Measurements from ENCODE around the gene CEBPB.

Gene CEBPB

GRCh38 chr20:50230871-50231560, 40.4 kb downstream of the CEBPB start:
- no peaks in the 10 kb centered on the region for H3K9me3 ChIP-seq
- TF ChIP-seq, protein P1, sequence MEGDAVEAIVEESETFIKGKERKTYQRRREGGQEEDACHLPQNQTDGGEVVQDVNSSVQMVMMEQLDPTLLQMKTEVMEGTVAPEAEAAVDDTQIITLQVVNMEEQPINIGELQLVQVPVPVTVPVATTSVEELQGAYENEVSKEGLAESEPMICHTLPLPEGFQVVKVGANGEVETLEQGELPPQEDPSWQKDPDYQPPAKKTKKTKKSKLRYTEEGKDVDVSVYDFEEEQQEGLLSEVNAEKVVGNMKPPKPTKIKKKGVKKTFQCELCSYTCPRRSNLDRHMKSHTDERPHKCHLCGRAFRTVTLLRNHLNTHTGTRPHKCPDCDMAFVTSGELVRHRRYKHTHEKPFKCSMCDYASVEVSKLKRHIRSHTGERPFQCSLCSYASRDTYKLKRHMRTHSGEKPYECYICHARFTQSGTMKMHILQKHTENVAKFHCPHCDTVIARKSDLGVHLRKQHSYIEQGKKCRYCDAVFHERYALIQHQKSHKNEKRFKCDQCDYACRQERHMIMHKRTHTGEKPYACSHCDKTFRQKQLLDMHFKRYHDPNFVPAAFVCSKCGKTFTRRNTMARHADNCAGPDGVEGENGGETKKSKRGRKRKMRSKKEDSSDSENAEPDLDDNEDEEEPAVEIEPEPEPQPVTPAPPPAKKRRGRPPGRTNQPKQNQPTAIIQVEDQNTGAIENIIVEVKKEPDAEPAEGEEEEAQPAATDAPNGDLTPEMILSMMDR (IDR thresholded peaks at IDR 0.05; ENCODE audit: low read depth, low read length), result no peak
- H3K4me3 ChIP-seq (ENCODE audit: low read depth, low read length), result no peak overlapping the region
- DNase-seq, result no peak
- H3K36me3 ChIP-seq, result no peaks in the 10 kb centered on the region
- H3K4me1 ChIP-seq, result no peaks in the 10 kb centered on the region
- no peaks in the 10 kb centered on the region for H3K27me3 ChIP-seq

DNA sequence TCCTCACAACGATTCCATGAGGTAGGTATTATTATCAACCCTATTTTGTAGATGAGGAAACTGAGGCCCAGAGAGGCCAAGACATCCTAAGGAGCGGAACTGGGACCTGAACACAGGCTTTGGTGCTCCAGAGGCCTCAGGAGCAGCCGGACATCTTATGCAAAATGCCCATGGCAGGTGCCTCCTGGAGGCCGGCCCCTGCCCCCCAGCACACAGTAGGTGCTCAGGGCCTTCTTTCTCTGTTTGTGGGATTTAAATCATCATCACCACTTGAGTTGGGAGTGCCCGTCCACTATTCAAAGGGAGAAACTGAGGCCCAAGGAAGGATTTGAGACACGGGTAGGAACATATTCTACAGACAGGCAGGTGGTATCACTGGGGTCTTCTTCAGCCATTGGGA, 41.2 kb downstream of the CEBPB start:
- DNase-seq, result no peak
- Histone ChIP-seq H3K4me1 (no peaks in the 10 kb centered on the region), H3K4me3 (ENCODE audit: low read depth, low read length) (no peak overlapping the region), H3K9me3 (no peaks in the 10 kb centered on the region), H3K27me3 (no peaks in the 10 kb centered on the region), H3K36me3 (no peaks in the 10 kb centered on the region)
- TF ChIP-seq, protein P1 (IDR thresholded peaks at IDR 0.05; ENCODE audit: low read depth, low read length), result no peak

GRCh38 chr20:50232651-50233324, 42.2 kb downstream of the CEBPB start:
- DNase-seq, result no peak
- H3K36me3 ChIP-seq, result no peaks in the 10 kb centered on the region
- H3K4me1 ChIP-seq, result no peaks in the 10 kb centered on the region
- H3K9me3 ChIP-seq, result no peaks in the 10 kb centered on the region
- H3K4me3 ChIP-seq (ENCODE audit: low read depth, low read length), result no peak overlapping the region
- H3K27me3 ChIP-seq, result no peaks in the 10 kb centered on the region
- TF ChIP-seq, protein P1 (IDR thresholded peaks at IDR 0.05; ENCODE audit: low read depth, low read length), result no peak

DNA sequence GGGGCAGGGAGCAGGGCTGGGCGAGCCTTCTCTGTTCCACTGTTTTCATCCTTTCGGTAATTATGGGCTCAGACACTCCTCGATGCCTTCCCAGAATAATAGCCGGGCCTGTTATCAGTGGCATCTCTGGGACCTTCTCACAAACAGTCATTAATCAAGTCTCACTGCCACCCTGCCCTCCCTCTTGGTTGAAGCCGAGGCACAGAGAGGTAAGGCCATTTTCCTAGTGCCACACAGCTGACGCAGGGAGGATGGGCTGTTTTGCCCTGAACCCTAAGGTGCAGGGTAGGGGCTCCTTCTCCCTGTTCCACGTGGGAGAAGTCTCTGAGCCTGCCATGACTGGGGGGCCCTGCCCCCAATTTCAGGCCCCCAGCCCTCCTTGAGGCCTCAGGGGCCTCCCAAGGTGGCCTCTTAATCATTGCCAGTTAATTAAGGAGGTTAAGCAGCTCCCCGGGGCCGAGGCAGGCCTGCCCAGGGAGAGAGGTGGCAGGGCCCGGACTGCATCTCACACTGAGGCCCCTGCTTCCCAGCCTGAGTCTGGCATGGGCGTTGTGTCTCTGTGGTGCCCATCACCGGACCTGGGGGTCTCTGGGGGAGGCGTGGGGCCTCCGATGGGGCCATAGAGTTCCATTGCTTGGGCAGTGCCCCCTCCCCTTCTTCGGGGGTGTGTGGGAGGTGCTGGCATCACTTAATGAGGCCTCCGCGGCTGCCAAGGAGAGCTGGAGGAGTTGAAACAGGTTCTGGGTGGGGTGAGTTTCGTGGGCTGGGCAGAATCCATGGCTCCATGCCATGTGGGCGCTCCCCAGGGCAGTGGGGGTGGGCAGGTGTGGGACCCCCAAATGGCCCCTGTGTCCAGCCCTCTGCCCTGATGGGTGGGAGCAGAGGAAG, 42.9 kb downstream of the CEBPB start:
- Histone ChIP-seq H3K4me1 (no peaks in the 10 kb centered on the region), H3K36me3 (no peaks in the 10 kb centered on the region), H3K9me3 (no peaks in the 10 kb centered on the region), H3K27me3 (no peaks in the 10 kb centered on the region), H3K4me3 (ENCODE audit: low read depth, low read length) (no peak overlapping the region)
- TF ChIP-seq, protein P1 (IDR thresholded peaks at IDR 0.05; ENCODE audit: low read depth, low read length), result no peak
- DNase-seq, result no peak

- Histone ChIP-seq H3K4me1 (no peaks in the 10 kb centered on the region), H3K4me3 (ENCODE audit: low read depth, low read length) (no peak overlapping the region), H3K36me3 (no peaks in the 10 kb centered on the region), H3K27me3 (no peaks in the 10 kb centered on the region), H3K9me3 (no peaks in the 10 kb centered on the region)
- TF ChIP-seq, protein P1 (IDR thresholded peaks at IDR 0.05; ENCODE audit: low read depth, low read length), result no peak
- no peak for DNase-seq
These were observed 43.7 kb downstream of the CEBPB start for GRCh38 chr20:50234288-50234687.

All from BE2C (cell line).